ENCODE measurements around the gene F12.

- no peak for TF ChIP-seq POLR2A (IDR thresholded peaks at IDR 0.05)
- TF ChIP-seq CTCF (IDR thresholded peaks at IDR 0.05 in 4 of 5, conservative IDR thresholded peaks at IDR 0.05 in 1 of 5): no peak
Observed at GRCh38 chr5:177393206-177393765, 16.1 kb downstream of the F12 start.

Data from gastrocnemius medialis (tissue), 4 donors.